ENCODE measurements around the gene TTC28.
"Not testable (repeated sequence)": the region's sequence is repeated elsewhere in the genome, so short reads cannot be mapped to it uniquely, and the experiment has no call there.

TTC28 gene

GRCh38 chr22:28111501-28112189, 568.0 kb downstream of the TTC28 start:
- no peak for DNase-seq (ENCODE audit: low read depth, low spot score)

GRCh38 chr22:28108851-28109250, 570.8 kb downstream of the TTC28 start:
- DNase-seq (ENCODE audit: low read depth, low spot score) = no peak

DNA sequence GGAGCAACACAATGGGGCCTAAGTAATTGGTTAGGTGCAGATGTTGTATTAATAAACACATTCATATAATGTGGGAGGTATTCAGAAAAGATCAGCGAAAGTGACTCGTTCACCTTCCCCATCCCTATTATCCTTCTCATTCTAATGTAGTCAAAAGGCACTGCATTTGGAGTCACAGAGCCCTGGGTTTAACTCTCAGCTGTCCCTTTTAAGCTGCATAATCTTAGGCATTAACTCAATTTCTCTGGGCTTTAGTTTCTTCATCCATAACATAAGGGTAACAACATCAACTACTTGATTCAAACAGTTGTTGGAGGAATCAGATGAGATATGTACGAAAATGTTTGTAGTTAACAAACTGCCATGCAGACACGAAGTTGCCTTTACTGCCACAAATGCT, 573.0 kb downstream of the TTC28 start:
- DNase-seq (ENCODE audit: low read depth, low spot score) = no peak

GRCh38 chr22:28105988-28106387, 573.7 kb downstream of the TTC28 start:
- no peak for DNase-seq (ENCODE audit: low read depth, low spot score)

GRCh38 chr22:28105413-28105812, 574.2 kb downstream of the TTC28 start:
- no peak for DNase-seq (ENCODE audit: low read depth, low spot score)

DNA sequence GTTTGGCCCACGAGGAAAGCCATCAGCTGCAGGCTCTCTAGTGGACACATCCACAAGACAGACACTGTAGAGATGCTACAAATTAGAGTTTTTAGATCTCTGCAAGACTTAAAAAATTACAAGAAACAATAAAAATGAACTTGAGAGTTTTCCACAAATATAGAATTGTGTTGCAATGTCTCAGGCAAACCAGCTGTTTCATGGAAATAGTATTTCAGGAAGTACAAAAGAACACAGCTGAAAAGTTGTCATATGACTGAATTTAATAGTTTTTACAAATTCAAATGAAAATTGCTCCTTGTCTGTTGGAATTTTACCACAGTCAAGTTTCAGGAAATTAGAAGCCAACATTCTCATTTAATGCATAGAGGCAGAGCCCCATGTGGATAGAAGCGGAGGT, 576.0 kb downstream of the TTC28 start:
- DNase-seq (ENCODE audit: low read depth, low spot score) = no peak

GRCh38 chr22:28102151-28102812, 577.4 kb downstream of the TTC28 start:
- DNase-seq (ENCODE audit: low read depth, low spot score) = no peak

DNA sequence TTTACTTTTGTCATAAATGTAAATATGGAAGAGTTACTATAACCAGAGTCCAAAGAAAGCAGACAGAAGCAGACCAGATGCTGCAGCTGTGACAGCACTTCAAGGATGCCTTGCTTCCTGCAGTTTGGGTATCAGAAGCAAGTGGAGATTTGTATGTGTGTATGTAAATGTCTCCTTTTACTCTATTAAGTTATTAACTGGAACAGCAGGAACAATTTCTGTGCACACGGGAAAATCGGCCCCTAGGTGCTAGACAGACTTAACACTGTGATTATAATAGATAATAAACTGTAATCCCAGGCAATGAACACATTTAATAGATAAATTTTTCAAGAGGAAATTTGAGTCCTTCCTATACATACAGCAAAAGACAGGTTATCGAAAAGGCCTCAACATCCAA, 582.0 kb downstream of the TTC28 start:
- no peak for DNase-seq (ENCODE audit: low read depth, low spot score)

GRCh38 chr22:28096161-28096560, 583.5 kb downstream of the TTC28 start:
- no peak for DNase-seq (ENCODE audit: low read depth, low spot score)

GRCh38 chr22:28095316-28096095, 584.1 kb downstream of the TTC28 start:
- DNase-seq (ENCODE audit: low read depth, low spot score) = no peak

GRCh38 chr22:28094771-28095170, 584.9 kb downstream of the TTC28 start:
- DNase-seq (ENCODE audit: low read depth, low spot score) = no peak

DNA sequence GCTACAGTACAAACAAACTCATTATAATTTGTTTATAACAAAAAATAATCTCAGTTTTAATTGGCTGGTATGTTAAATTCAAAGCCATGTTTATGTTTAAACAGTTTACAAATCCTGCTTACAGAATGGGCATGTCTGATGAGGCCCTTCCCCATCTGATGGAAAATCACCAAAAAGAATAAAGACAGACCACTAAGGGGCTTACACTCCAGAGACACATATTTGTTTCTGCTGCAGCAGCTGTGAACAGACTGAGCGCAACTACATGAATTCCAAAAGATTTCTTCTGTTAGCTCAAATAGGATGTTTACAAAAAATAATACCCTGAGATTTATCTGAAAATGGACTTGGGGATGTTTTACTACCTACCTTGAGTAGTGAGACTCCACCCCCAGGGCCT, 585.9 kb downstream of the TTC28 start:
- no peak for DNase-seq (ENCODE audit: low read depth, low spot score)

DNA sequence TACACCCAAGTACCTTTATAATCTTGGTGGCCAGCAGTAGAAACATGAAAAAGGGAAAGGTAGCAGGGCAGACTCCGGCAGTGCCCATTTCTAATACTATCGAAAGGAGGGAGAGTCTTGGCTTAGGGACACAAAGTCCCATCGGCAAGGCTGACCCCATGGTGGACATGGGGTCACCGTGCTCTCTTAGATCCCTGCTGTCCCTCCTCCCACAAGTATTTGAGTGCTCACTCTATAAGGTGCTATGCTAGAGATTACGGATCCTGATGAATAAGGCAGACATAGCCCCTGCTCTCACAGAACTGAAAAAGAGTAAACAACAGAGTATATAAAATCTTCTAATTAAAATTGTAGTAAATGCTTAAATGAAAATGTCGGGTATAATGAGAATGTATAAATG, 588.2 kb downstream of the TTC28 start:
- DNase-seq (ENCODE audit: low read depth, low spot score) = no peak

DNA sequence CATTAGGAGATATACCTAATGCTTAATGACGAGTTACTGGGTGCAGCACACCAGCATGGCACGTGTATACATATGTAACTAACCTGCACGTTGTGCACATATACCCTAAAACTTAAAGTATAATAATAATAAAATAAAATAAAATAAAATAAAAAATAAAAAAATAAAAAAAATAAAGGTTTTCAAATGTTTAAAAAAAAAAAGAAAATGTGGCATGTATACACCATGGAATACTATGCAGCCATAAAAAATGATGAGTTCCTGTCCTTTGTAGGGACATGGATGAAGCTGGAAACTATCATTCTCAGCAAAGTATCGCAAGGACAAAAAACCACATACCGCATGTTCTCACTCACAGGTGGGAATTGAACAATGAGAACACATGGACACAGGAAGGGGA, 590.1 kb downstream of the TTC28 start:
- not testable (repeated sequence) for DNase-seq (ENCODE audit: low read depth, low spot score)

GRCh38 chr22:28077166-28077565, 602.5 kb downstream of the TTC28 start:
- no peak for DNase-seq (ENCODE audit: low read depth, low spot score)

DNA sequence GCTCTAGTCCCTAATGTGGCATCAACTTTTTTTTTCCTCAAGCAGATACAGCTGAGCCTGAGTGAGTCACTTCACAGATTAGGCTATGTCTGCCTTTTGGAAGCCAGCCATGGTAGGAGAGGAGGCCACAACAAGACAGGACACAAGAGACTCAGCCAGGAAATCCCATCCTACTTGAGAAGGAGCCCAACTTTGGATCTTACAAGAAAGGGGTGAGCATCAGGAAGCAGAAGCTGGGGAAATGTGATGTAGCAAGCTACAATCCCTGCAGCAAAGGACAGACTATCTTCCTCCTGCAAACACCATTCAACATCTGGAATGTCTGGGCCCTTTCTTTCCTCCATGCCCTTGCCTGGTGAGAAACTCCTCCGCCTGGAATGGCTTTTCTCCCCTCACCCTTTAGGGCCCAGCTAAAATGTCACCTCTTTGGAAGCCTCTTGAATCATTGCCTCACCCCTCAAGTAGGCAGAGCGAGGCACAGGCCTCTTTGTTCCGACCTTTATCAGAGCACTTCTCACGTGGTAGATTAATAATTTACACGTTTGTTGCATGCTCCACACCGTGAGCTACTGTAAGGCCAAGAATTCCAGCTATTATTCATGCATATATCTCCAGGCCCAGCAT, 604.2 kb downstream of the TTC28 start:
- DNase-seq (ENCODE audit: low read depth, low spot score) = no peak

GRCh38 chr22:28074526-28074925, 605.1 kb downstream of the TTC28 start:
- DNase-seq (ENCODE audit: low read depth, low spot score) = no peak

DNA sequence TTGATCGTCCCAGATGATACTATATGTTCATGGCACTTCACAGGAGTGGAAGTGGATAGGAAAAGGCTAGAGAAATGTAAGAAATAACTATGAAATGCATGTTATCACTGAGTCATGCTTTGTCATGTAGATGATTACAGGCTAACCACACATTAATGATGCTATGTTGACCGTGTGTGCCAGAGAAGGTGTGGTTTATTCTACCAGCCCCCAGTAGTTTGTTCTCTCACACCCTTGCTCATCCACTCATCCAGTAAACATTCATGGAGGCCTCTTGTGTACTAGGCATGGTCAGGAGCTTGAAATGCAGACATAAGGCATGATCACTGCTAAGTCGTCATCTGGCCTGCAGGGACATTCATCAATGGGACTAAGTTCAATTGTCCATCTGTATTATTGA, 607.6 kb downstream of the TTC28 start:
- DNase-seq (ENCODE audit: low read depth, low spot score) = no peak

- DNase-seq (ENCODE audit: low read depth, low spot score) = no peak
These were observed 610.8 kb downstream of the TTC28 start for GRCh38 chr22:28068826-28069225.

DNA sequence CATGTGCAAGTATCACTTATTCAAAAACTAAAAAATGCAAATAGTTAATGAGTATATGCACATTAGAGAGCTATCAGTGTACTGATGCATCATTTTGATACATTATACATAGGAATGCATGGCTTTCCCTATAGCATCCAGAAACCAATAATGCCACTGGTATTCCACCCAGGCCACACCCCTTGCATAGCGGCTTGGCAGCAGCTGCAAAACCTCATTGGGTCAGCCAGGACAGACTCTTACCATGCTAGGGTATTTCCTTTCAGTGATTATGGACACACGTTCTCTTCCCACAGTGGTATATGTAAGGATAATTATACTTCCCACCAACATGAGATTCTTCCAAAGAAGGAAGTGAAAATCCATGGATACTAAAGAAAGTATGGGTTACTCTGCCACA, 614.7 kb downstream of the TTC28 start:
- no peak for DNase-seq (ENCODE audit: low read depth, low spot score)

DNA sequence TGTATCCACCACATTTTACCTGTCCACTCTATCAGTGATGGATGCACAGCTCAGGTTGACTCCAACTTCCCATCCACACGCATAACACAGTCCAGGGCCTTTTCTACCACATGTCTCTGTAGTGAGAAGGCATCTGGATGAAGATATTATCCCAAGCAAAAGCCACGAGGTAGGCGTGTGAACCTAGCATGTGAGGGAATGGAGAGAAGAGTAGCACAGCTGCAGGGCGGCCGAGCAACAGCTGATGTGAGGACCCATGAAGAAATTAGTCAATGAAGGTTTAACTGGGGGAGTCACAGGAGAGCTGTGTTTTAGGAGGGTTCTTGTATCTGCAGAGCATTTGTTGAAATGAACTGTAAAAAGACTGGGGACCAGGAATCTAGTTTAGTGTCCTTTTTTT, 616.0 kb downstream of the TTC28 start:
- DNase-seq (ENCODE audit: low read depth, low spot score) = no peak

GRCh38 chr22:28060594-28060993, 619.0 kb downstream of the TTC28 start:
- not testable (repeated sequence) for DNase-seq (ENCODE audit: low read depth, low spot score)

Measured in activated CD4-positive, CD25-positive, alpha-beta regulatory T cell treated with anti-CD3 and anti-CD28 coated beads, Interleukin-2, amount 50 U/mL, for 16 hours (primary cell).